ACC112 (cell line): ENCODE measurements around the gene AP5S1.

Experiments
- H2AFZ ChIP-seq: fragments of 200-600 bp; sonication (generic); one replicate; pipeline ENCODE4 v1.6.0; 2017; ENCODE audit warnings: antibody characterized with exemption, low read length; ENCODE audit not compliant: unreplicated experiment
- H3K27ac ChIP-seq: fragments of 200-600 bp; sonication (generic); 2 replicates; pipeline ENCODE4 v1.5.1; 2014; ENCODE audit warnings: low read depth, mild to moderate bottlenecking, antibody characterized with exemption, low read length, moderate library complexity
- H3K27me3 ChIP-seq: fragments of 200-600 bp; sonication (generic); 2 replicates; pipeline ENCODE4 v1.6.1; 2014; ENCODE audit warnings: mild to moderate bottlenecking, antibody characterized with exemption, low read length, moderate library complexity, mixed read lengths; ENCODE audit not compliant: insufficient read depth
- H3K36me3 ChIP-seq: fragments of 200-600 bp; sonication (generic); 2 replicates; pipeline ENCODE4 v1.6.1; 2016; ENCODE audit warnings: mild to moderate bottlenecking, antibody characterized with exemption, low read length, moderate library complexity, mixed read lengths; ENCODE audit not compliant: insufficient read depth
- H3K4me1 ChIP-seq: fragments of 200-600 bp; sonication (generic); one replicate; pipeline ENCODE4 v1.6.1; 2016; ENCODE audit warnings: low read length, mixed read lengths; ENCODE audit not compliant: insufficient read depth, unreplicated experiment, control insufficient read depth
- H3K4me3 ChIP-seq: fragments of 200-600 bp; sonication (generic); 2 replicates; pipeline ENCODE4 v1.5.1; 2014; ENCODE audit warnings: mild to moderate bottlenecking, low read depth, low read length
- H3K79me2 ChIP-seq: fragments of 200-600 bp; sonication (generic); one replicate; pipeline ENCODE4 v1.6.0; 2016; ENCODE audit warnings: low read length; ENCODE audit not compliant: control insufficient read depth, unreplicated experiment, insufficient read depth

Gene AP5S1

DNA sequence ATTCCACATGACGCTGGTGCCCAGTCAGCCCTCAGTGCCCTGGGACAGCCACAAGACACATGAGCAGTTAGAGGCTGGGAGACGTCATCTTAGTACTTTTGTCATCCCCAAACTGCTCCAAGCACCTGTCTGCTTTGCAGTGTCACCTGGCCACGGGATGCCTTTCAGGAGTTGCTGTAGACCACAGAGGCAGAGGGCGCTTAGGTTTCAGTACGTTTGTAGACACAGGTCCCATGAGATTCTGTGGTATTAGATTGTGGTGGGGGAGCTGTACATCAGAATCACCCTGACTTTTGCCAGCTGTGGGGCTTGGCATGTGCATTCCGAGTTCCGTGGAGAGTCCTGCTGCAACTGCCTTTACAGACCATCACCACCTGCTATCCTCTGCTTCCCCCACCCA, 43.0 kb downstream of the AP5S1 start:
- no peaks in the 10 kb centered on the region for H3K27me3 ChIP-seq
- no peak overlapping the region for H2AFZ ChIP-seq
- H3K36me3 ChIP-seq = peaks cover 26% of the 10 kb centered on the region; the same call in 1 of the 2 replicates
- no peak overlapping the region for H3K27ac ChIP-seq
- no peak overlapping the region for H3K4me3 ChIP-seq
- H3K4me1 ChIP-seq = no peaks in the 10 kb centered on the region
- no peaks in the 10 kb centered on the region for H3K79me2 ChIP-seq

DNA sequence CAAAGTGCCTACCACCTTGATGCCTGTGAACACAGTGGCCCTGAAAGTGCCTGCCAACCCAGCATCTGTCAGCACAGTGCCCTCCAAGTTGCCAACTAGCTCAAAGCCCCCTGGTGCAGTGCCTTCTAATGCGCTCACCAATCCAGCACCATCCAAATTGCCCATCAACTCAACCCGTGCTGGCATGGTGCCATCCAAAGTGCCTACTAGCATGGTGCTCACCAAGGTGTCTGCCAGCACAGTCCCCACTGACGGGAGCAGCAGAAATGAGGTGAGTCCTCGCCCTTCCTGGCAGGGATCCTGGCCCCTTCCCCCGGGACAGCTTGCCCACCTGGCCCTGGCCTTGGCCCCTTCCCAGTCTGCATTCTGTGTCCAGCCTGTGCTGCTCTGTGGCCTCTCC, 44.2 kb downstream of the AP5S1 start:
- H3K36me3 ChIP-seq = peaks cover 26% of the 10 kb centered on the region; the same call in 1 of the 2 replicates

DNA sequence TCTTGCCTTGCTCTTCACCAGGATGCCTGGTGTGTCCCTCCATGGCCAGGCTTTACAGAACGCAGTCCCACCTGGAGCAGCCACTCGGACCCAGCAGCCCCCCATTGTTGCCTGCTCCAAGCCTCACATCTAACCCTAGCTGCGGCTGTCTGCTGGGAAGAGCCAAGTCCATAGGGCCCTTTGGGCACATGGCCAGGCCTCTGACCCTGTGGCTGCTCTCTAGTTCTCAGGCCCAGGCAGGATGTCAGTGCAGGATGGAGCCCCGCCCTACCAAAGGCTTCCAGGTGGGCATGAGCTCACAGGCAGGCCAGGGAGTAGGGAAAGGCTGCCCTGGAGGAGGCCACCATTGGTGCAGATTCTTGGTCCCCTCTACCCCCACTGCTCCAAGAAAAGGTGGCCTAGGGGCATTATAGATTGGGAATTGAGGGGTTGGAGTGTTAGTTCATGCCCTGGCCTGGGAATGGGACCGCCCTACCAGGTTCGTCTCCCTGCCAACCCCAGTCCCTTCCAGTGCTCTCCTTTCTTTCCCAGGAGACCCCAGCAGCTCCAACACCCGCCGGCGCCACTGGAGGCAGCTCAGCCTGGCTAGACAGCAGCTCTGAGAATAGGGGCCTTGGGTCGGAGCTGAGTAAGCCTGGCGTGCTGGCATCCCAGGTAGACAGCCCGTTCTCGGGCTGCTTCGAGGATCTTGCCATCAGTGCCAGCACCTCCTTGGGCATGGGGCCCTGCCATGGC, 45.0 kb downstream of the AP5S1 start:
- Histone ChIP-seq H3K4me1 (no peaks in the 10 kb centered on the region), H2AFZ (no peak overlapping the region), H3K79me2 (no peaks in the 10 kb centered on the region), H3K4me3 (no peak overlapping the region), H3K27ac (no peak overlapping the region), H3K36me3 (peaks cover 23% of the 10 kb centered on the region; the same call in 1 of the 2 replicates), H3K27me3 (no peaks in the 10 kb centered on the region)

More for the DNA sequence above, 44.2 kb downstream of the AP5S1 start:
- no peaks in the 10 kb centered on the region for H3K27me3 ChIP-seq
- H3K27ac ChIP-seq = no peak overlapping the region
- H2AFZ ChIP-seq = no peak overlapping the region
- no peaks in the 10 kb centered on the region for H3K79me2 ChIP-seq
- H3K4me3 ChIP-seq = no peak overlapping the region
- H3K4me1 ChIP-seq = no peaks in the 10 kb centered on the region

DNA sequence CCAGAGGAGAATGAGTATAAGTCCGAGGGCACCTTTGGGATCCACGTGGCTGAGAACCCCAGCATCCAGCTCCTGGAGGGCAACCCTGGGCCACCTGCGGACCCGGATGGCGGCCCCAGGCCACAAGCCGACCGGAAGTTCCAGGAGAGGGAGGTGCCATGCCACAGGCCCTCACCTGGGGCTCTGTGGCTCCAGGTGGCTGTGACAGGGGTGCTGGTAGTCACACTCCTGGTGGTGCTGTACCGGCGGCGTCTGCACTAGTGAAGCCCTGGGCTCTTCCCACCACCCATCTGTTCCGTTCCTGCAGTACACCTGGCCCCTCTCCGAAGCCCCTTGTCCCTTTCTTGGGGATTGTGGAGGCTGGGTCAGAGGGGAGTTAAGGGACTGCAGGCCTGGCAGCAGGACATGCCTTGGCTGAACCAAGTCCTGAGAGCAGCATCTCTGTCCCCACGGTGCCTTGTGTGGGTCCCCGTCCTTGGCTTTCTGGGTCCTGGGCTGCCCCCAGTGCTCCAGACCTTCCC, 45.6 kb downstream of the AP5S1 start:
- H3K79me2 ChIP-seq = no peaks in the 10 kb centered on the region
- H3K4me1 ChIP-seq = no peaks in the 10 kb centered on the region
- no peak overlapping the region for H3K27ac ChIP-seq
- H3K27me3 ChIP-seq = no peaks in the 10 kb centered on the region
- H3K4me3 ChIP-seq = no peak overlapping the region
- no peak overlapping the region for H2AFZ ChIP-seq
- peaks cover 23% of the 10 kb centered on the region; the same call in 1 of the 2 replicates for H3K36me3 ChIP-seq

DNA sequence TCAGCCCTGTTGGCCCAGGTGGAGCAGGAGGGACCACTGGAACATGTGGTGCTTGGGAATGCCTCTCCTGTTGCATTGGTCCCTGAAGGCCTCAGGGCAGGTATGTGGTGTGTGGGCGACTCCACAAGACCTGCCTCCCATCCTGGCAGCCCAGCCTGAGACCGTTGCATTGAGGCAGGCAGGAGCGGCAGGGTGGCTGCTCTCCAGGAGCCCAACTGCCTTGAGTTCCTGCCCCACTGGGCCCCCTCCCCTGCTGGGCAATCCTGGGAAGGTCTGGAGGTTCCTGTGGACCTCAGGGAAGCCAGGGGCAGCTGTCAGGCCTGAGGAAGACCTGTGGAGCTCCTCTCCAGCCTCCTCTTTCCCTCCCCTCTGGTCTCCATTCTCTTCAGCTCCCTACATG, 46.1 kb downstream of the AP5S1 start:
- no peaks in the 10 kb centered on the region for H3K79me2 ChIP-seq
- no peaks in the 10 kb centered on the region for H3K27me3 ChIP-seq
- no peaks in the 10 kb centered on the region for H3K4me1 ChIP-seq
- H2AFZ ChIP-seq = no peak overlapping the region
- no peak overlapping the region for H3K4me3 ChIP-seq
- peaks cover 23% of the 10 kb centered on the region; the same call in 1 of the 2 replicates for H3K36me3 ChIP-seq
- H3K27ac ChIP-seq = no peak overlapping the region

DNA sequence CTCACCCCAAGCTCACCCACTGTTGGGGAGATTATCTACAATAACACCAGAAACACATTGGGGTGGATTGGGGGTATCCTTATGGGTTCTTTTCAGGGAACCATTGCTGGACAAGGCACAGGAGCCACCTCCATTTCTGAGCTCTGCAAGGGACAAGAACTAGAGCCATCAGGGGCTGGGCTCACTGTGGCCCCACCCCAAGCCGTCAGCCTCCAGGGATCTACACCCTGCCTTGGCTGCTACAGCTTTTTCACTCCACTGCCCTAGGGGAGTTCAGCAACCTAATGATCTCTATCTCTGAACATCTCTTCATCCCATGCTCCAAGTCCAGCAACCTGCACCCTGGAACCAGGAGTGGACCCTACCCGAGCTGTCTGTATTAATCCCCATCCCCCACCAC, 47.5 kb downstream of the AP5S1 start:
- peaks cover 20% of the 10 kb centered on the region; the same call in 1 of the 2 replicates for H3K36me3 ChIP-seq
- no peaks in the 10 kb centered on the region for H3K79me2 ChIP-seq
- H2AFZ ChIP-seq = no peak overlapping the region
- no peak overlapping the region for H3K27ac ChIP-seq
- H3K4me3 ChIP-seq = no peak overlapping the region
- H3K4me1 ChIP-seq = no peaks in the 10 kb centered on the region
- no peaks in the 10 kb centered on the region for H3K27me3 ChIP-seq

DNA sequence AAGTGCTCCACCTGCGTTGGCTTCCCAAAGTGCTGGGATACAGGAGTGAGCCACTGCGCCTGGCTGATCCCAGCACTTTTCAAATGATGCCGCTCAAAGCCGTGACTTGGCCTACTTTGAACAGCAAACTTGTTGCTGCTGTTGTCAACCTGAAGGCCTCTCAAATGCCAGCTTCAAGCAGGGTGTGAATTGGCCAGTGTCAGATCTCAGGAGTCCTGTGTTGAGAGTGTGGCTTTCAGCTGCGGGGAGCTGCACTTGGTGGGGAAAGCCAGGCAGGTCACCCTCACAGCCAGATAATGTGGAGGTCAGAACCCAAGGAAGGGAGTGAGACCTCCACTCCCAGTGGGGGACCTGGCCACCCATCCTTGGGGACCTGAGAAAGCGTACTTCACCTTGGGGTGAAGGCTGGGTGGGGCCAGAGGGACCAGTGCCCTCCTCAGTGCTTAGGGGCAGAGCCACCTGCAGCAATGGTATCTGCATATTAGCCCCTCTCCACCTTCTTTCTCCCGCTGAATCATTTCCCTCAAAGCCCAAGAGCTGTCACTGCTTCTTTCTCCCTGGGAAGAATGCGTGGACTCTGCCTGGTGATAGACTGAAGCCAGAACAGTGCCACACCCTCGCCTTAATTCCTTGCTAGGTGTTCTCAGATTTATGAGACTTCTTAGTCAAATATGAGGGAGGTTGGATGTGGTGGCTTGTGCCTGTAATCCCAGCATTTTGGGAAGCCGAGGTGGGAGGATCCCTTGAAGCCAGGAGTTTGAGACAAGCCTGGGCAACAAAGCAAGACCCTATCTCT, 49.7 kb downstream of the AP5S1 start:
- Histone ChIP-seq H3K36me3 (peaks cover 11% of the 10 kb centered on the region; the same call in 1 of the 2 replicates), H3K79me2 (no peaks in the 10 kb centered on the region), H3K4me1 (no peaks in the 10 kb centered on the region), H2AFZ (no peak overlapping the region), H3K27me3 (no peaks in the 10 kb centered on the region), H3K4me3 (no peak overlapping the region), H3K27ac (no peak overlapping the region)

DNA sequence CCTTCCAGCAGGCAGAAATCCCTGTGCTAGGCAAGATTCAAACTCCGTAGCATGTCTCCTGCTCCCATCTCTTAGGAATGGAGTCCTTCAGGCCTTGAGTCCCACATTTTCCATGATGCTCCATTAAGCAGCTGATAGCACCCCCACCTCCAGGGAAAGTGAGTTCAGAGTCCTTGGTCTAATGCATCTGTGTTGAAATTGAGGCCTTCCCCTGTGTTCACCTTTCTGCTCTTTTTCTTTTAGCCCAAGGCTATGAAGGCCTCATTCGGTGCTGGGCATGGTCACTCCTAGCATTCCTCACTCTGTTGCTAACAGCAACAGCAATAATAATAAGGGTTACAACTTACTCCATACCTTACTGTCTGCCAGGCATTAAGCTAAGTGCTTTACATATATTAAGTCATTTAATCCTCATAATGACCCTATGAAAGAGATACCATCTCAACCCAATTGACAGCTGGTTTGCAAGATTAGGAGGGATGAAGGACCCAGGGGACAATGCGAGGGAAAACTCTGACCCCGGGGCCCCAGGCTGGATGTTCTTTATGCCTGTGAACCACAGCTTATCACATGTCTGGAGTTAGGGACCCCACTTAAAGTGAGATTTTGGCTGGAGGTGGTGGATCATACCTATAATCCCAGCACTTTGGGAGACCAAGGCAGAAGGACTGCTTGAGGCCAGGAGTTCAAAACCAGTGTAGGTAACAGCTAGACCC, 51.4 kb downstream of the AP5S1 start:
- H3K79me2 ChIP-seq = no peaks in the 10 kb centered on the region
- no peaks in the 10 kb centered on the region for H3K4me1 ChIP-seq
- H3K27me3 ChIP-seq = no peaks in the 10 kb centered on the region
- H3K27ac ChIP-seq = peak overlapping the region; percentile 2; the same call in 1 of the 2 replicates
- peaks cover 11% of the 10 kb centered on the region; the same call in 1 of the 2 replicates for H3K36me3 ChIP-seq
- no peak overlapping the region for H2AFZ ChIP-seq
- H3K4me3 ChIP-seq = no peak overlapping the region

DNA sequence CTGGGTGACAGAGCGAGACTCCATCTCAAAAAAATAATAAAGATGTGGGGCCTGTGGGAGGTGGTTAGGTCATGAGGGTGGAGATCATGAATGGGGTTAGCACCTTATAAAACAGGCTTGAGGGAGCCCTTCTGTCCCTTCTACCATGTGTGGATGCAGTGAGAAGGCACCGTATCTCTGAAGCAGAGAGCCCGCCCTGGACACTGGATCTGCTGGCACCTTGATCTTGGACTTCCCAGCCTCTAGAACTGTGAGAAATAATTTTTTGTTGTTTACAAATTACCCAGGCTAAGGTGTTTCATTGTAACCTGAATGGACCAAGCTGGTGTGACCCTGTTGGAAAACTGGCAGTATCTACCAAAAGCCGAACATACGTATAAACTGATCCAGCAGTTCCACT, 53.2 kb downstream of the AP5S1 start:
- Histone ChIP-seq H2AFZ (no peak overlapping the region), H3K27me3 (no peaks in the 10 kb centered on the region), H3K4me1 (peaks cover 3% of the 10 kb centered on the region), H3K36me3 (peaks cover 11% of the 10 kb centered on the region; the same call in 1 of the 2 replicates), H3K79me2 (no peaks in the 10 kb centered on the region), H3K4me3 (no peak overlapping the region), H3K27ac (no peak overlapping the region)

DNA sequence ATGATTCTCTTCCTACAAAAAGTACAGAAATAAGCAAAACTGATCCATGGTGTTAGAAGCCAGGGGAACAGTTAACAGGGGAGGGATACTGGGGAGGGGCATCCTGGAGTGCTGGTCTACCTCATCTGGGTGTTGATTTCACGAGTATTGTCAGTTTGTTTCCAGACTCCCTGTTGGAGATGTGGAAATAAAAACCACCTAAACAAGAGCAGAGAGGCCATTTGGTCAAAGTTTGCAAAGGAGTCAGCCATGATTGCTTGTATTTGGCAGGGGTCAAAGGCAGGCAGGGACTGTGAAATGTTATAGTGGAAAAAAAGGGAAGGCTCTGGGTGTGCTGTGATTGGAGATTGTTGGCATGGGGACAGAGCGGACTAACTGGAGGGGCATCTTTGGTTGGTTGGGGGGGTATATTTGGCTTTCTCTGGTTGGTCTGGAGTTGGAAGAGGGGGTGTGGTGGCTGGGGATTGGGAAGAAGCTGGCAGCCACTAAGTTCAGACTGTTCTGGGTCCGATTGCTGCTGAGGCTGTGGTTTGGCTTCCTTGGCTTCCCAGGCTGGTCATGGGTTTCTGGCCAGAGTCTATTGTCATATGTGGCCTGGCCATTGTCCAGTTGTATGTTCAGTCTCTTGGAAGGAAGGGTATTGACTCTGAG, 54.0 kb downstream of the AP5S1 start:
- no peak overlapping the region for H3K4me3 ChIP-seq
- H3K27ac ChIP-seq = no peak overlapping the region
- no peaks in the 10 kb centered on the region for H3K27me3 ChIP-seq
- peaks cover 11% of the 10 kb centered on the region; the same call in 1 of the 2 replicates for H3K36me3 ChIP-seq
- H2AFZ ChIP-seq = no peak overlapping the region
- no peaks in the 10 kb centered on the region for H3K79me2 ChIP-seq
- peaks cover 3% of the 10 kb centered on the region for H3K4me1 ChIP-seq
